ENCODE measurements around the gene CDK5RAP2.
"Not testable (repeated sequence)": the region's sequence is repeated elsewhere in the genome, so short reads cannot be mapped to it uniquely, and the experiment has no call there.

The CDK5RAP2 gene

DNA sequence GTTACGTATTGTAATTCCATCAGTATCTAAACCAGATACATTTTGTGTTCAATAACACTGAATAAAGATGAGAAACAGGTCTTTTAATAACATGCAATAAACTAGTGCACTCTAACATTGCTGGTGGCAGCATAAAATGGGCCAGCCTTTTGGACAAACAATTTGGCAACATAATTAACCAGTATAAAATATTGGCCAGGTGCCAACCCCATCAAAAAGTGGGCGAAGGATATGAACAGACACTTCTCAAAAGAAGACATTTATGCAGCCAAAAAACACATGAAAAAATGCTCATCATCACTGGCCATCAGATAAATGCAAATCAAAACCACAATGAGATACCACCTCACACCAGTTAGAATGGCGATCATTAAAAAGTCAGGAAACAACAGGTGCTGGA lies 64.5 kb downstream of the CDK5RAP2 start:
- DNase-seq (ENCODE audit: low read depth, low spot score) = not testable (repeated sequence)

GRCh38 chr9:120514405-120514804 lies 65.6 kb downstream of the CDK5RAP2 start:
- DNase-seq (ENCODE audit: low read depth, low spot score) = no peak

- DNase-seq (ENCODE audit: low read depth, low spot score) = no peak
These were observed 66.1 kb downstream of the CDK5RAP2 start for GRCh38 chr9:120513825-120514396.

- DNase-seq (ENCODE audit: low read depth, low spot score) = no peak
These were observed 69.2 kb downstream of the CDK5RAP2 start for GRCh38 chr9:120510816-120511215.

DNA sequence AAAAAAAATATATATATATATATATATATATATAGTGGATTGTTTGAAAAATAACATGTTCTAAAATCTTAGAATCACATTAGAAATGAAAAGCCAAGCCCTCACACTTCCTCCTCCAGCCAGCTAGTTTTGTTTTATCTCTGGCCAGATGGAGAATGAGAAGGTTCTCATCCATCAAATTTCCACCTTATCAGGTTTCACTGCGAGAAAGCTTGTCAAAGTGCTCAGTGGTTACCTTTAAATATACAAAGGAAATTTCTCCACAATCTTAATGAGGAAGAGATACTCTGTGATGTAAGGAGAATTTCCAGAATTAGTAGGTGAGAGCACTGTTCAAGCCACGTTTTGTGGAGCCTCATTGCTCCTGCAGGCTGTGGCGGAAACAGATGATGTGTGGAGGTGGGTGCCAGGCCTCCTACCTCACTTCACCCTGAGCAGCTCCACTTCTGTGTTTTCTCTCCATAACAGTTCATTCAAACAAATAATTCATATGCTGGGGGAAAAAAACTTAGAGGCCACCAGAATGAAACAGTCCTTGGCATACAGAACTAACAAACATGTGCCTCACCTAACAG lies 71.9 kb downstream of the CDK5RAP2 start:
- DNase-seq (ENCODE audit: low read depth, low spot score) = no peak

- no peak for DNase-seq (ENCODE audit: low read depth, low spot score)
These were observed 74.8 kb downstream of the CDK5RAP2 start for GRCh38 chr9:120505186-120505585.

- no peak for DNase-seq (ENCODE audit: low read depth, low spot score)
These were observed 79.2 kb downstream of the CDK5RAP2 start for GRCh38 chr9:120500733-120501132.

GRCh38 chr9:120497865-120498264 lies 82.1 kb downstream of the CDK5RAP2 start:
- not testable (repeated sequence) for DNase-seq (ENCODE audit: low read depth, low spot score)

- not testable (repeated sequence) for DNase-seq (ENCODE audit: low read depth, low spot score)
These were observed 83.5 kb downstream of the CDK5RAP2 start for GRCh38 chr9:120496438-120496837.

- DNase-seq (ENCODE audit: low read depth, low spot score) = no peak
These were observed 88.9 kb downstream of the CDK5RAP2 start for GRCh38 chr9:120490888-120491595.

DNA sequence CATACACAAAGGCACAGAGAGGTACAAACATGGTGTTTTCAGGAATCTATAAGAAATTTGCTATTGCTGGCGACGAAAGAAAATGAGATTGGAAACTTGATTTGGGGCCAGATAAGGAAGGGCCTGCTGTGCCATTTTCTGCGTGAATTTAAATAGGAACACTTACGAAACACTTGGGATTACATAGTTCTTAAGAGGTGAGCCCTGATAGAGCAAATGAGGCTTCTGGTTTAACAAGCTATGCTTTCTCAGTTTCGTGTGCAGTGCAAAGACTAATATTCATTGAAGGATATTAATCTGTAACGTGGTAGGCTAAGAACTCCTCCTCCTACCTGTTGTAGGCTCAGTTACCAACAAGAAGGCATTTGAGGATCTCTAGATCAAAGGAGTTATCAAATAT lies 93.1 kb downstream of the CDK5RAP2 start:
- DNase-seq (ENCODE audit: low read depth, low spot score) = no peak

DNA sequence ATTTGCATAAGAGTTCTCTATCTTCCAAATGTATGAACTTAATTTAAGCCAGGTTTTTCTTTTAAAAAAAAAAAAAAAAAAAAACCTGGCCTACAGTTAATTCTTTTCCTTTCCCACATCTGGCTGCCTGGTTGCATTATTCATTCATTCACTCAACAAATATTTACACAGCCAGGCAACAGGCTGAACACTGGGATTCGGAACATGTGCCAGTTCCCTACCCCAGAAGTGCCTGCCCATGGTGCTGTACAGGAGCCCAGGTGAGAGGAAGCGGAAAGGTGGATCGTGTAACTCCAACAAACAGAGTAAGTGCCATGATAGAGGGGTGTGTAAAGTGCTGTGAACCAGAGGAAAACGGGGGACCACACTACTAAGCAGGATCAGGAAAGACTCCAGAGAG lies 93.6 kb downstream of the CDK5RAP2 start:
- no peak for DNase-seq (ENCODE audit: low read depth, low spot score)

DNA sequence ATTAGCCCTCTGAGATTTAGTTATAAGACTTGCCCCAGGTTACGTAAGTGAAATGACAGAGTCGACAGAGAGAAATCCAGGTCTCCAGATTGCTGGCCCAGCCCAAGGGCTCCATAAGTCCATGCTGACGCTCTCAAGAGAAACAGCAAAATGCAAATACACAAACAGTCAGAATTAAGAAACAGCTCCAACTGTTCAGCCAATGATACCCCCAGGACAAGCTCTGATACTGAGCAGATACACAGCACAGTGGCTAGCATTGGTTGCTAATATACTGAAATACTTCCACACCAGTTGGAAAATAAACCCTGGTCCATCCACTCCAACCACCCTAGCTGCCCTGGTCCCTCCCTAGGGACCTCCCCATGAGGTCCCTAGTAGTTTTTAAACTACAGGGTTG lies 94.2 kb downstream of the CDK5RAP2 start:
- DNase-seq (ENCODE audit: low read depth, low spot score) = no peak

- no peak for DNase-seq (ENCODE audit: low read depth, low spot score)
These were observed 95.8 kb downstream of the CDK5RAP2 start for GRCh38 chr9:120484162-120484561.

GRCh38 chr9:120482424-120483186 lies 97.4 kb downstream of the CDK5RAP2 start:
- no peak for DNase-seq (ENCODE audit: low read depth, low spot score)

DNA sequence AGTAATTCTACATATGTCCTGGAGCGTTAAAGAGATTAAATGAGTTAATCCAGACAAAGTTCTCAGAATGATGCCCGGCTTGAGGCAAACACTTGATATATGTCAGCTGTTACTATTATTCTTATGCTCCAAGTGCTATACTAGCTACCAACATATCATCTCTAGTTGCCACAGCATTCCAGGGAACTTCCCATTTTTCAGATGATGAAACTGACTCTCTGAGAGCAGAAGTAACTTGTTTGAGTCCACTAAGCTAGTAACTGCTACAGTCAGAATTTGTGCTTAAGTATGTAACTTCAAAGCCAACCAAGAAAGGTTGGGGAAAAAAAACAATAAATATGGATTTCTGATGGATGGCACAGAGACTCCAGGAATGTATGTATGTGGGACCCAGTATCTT lies 98.1 kb downstream of the CDK5RAP2 start:
- DNase-seq (ENCODE audit: low read depth, low spot score) = no peak

GRCh38 chr9:120481248-120481647 lies 98.7 kb downstream of the CDK5RAP2 start:
- DNase-seq (ENCODE audit: low read depth, low spot score) = no peak

- DNase-seq (ENCODE audit: low read depth, low spot score) = no peak
These were observed 99.3 kb downstream of the CDK5RAP2 start for GRCh38 chr9:120480707-120481106.

DNA sequence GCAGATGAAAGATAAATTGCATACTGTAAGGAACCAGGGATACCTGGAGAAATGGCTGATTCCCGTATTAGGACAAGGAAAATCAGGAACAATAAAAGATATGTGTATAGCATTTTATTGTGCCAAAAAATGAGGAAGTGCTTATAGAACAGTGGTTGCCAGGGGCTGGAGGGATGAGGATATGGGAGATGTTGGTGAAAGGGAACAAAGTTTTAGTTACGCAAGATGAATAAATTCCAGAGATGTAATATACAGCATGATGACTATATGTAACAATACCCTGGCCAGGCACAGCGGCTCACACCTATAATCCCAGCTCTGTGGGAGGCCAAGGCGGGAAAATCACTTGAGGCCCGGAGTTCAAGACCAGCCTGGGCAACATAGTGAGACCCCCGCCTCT lies 101.8 kb downstream of the CDK5RAP2 start:
- no peak for DNase-seq (ENCODE audit: low read depth, low spot score)

GRCh38 chr9:120477534-120478001 lies 102.4 kb downstream of the CDK5RAP2 start:
- peak; percentile 53 for DNase-seq (ENCODE audit: low read depth, low spot score)

- DNase-seq (ENCODE audit: low read depth, low spot score) = no peak
These were observed 104.6 kb downstream of the CDK5RAP2 start for GRCh38 chr9:120475341-120475740.

GRCh38 chr9:120474591-120475243 lies 105.2 kb downstream of the CDK5RAP2 start:
- DNase-seq (ENCODE audit: low read depth, low spot score) = no peak
